Keratinocyte (primary cell): ENCODE results near the gene MYO16. TPM values are rescaled to one million over a fixed set of nuclear protein-coding genes. Genes with fewer than 3 reads are reported as not detected.

Experiments
- DNase-seq: peaks from one replicate; pipeline ENCODE4 v3.0.0-alpha.2; 2011; ENCODE audit warnings: low read depth, missing footprints, low spot score
- FAIRE-seq: peaks from 2 replicates; lab custom pipeline; 2011; peaks lifted over from hg19 to GRCh38; lab: Jason Lieb, UNC
- H2AFZ ChIP-seq: 2 replicates; pipeline ENCODE4 v1.6.0; 2012; ENCODE audit warnings: low read length, control low read depth, inconsistent platforms; ENCODE audit not compliant: control insufficient read depth
- H3K27ac ChIP-seq: 2 replicates; pipeline ENCODE4 v1.5.1; 2011; ENCODE audit warnings: low read length; ENCODE audit not compliant: control insufficient read depth, insufficient read depth
- H3K27me3 ChIP-seq: 3 replicates; pipeline ENCODE4 v1.6.0; 2011; ENCODE audit warnings: low read length; ENCODE audit not compliant: control insufficient read depth, insufficient read depth; ENCODE audit errors: extremely low read depth
- H3K36me3 ChIP-seq, 2 experiments: 2 replicates in 1 of 2; 3 replicates in 1 of 2; pipeline ENCODE4 v1.5.1; 2011; ENCODE audit warnings: low read length in 2 of 2, mild to moderate bottlenecking in 1 of 2; ENCODE audit not compliant: control insufficient read depth in 2 of 2, insufficient read depth in 2 of 2; ENCODE audit errors: extremely low read depth in 1 of 2
- H3K4me1 ChIP-seq: 3 replicates; pipeline ENCODE4 v1.5.1; 2011; ENCODE audit warnings: low read length; ENCODE audit not compliant: control insufficient read depth, insufficient read depth; ENCODE audit errors: extremely low read depth
- H3K4me2 ChIP-seq: 3 replicates; pipeline ENCODE4 v1.6.0; 2011; ENCODE audit warnings: low read depth, low read length; ENCODE audit not compliant: control insufficient read depth, insufficient read depth; ENCODE audit errors: extremely low read depth
- H3K4me3 ChIP-seq, 3 experiments: fragments of 200-600 bp in 1 of 3; sonication (generic) in 1 of 3; 2 replicates in 2 of 3; 3 replicates in 1 of 3; pipeline ENCODE4 v1.5.1; 2011 to 2016; ENCODE audit warnings: low read length in 3 of 3, mild to moderate bottlenecking in 3 of 3, control low read depth in 2 of 3, inconsistent platforms in 1 of 3, low read depth in 1 of 3, mixed read lengths in 1 of 3, mixed run types in 1 of 3, moderate library complexity in 1 of 3; ENCODE audit not compliant: control insufficient read depth in 2 of 3, insufficient read depth in 2 of 3; ENCODE audit errors: extremely low read depth in 1 of 3
- H3K79me2 ChIP-seq: 2 replicates; pipeline ENCODE4 v1.6.0; 2012; ENCODE audit warnings: low read length; ENCODE audit not compliant: control insufficient read depth, insufficient read depth
- H3K9ac ChIP-seq: 3 replicates; pipeline ENCODE4 v1.6.0; 2011; ENCODE audit warnings: low read length; ENCODE audit not compliant: control insufficient read depth, insufficient read depth; ENCODE audit errors: extremely low read depth
- H3K9me1 ChIP-seq: 3 replicates; pipeline ENCODE4 v1.6.0; 2011; ENCODE audit warnings: low read length; ENCODE audit not compliant: control insufficient read depth, insufficient read depth; ENCODE audit errors: extremely low read depth
- H3K9me3 ChIP-seq: 2 replicates; pipeline ENCODE4 v1.5.1; 2012; ENCODE audit warnings: low read depth, low read length; ENCODE audit not compliant: control insufficient read depth
- H4K20me1 ChIP-seq: 3 replicates; pipeline ENCODE4 v1.6.0; 2011; ENCODE audit warnings: low read length; ENCODE audit not compliant: control insufficient read depth, insufficient read depth; ENCODE audit errors: extremely low read depth
- EZH2 ChIP-seq: IDR thresholded peaks from one replicate; pipeline ENCODE4 v1.6.1; 2012; ENCODE audit warnings: inconsistent platforms, mild to moderate bottlenecking, low read length, moderate library complexity
- dilution Hi-C: fragments of 300-500 bp; cut with MboI; formaldehyde crosslinking; loops from one replicate; pipeline ENCODE4 v1.7.0; 2020; ENCODE audit warnings: low sequenced_read_pairs; ENCODE audit not compliant: extremely low pct_ligation_motif_present
- polyA plus RNA-seq, 5 experiments: library from polyadenylated mRNA; depleted of rRNA in 3 of 5; stranded (reverse) in 3 of 5; stranded (forward) in 1 of 5; unstranded in 1 of 5; fragments of >200 nt; gene quantifications; 1 replicate in 1 of 5; 2 replicates in 3 of 5; 3 replicates in 1 of 5; pipeline versions ENCODE4 v1.2.1 to v1.2.3, GENCODE V29; 2011 to 2012; ENCODE audit warnings: missing spikeins in 2 of 5, low read depth in 1 of 5, low replicate concordance in 1 of 5
- TF ChIP-seq, protein P1 (sequence below), 3 experiments: IDR thresholded peaks in 1 of 3; conservative IDR thresholded peaks in 1 of 3; optimal IDR thresholded peaks in 1 of 3; 2 replicates in 2 of 3; 3 replicates in 1 of 3; pipeline versions ENCODE3 to v1.5.1; 2011; ENCODE audit warnings: low read length in 3 of 3, mild to moderate bottlenecking in 3 of 3, moderate library complexity in 2 of 3, control low read depth in 1 of 3, inconsistent platforms in 1 of 3; ENCODE audit not compliant: insufficient read depth in 2 of 3; ENCODE audit errors: extremely low read depth in 1 of 3

The MYO16 gene
- polyA plus RNA-seq, 1 donor (not counting 4 experiments of a cell fraction or from before 2014, with no cell fraction given) = 0.08 TPM

GRCh38 chr13:109182777-109183465 is 553.5 kb downstream of the MYO16 start:
- no peaks in the 10 kb centered on the region for H3K9me3 ChIP-seq
- H3K4me3 ChIP-seq = no peak overlapping the region
- H2AFZ ChIP-seq = no peak overlapping the region
- no peak overlapping the region for H3K27ac ChIP-seq
- TF ChIP-seq, protein P1, sequence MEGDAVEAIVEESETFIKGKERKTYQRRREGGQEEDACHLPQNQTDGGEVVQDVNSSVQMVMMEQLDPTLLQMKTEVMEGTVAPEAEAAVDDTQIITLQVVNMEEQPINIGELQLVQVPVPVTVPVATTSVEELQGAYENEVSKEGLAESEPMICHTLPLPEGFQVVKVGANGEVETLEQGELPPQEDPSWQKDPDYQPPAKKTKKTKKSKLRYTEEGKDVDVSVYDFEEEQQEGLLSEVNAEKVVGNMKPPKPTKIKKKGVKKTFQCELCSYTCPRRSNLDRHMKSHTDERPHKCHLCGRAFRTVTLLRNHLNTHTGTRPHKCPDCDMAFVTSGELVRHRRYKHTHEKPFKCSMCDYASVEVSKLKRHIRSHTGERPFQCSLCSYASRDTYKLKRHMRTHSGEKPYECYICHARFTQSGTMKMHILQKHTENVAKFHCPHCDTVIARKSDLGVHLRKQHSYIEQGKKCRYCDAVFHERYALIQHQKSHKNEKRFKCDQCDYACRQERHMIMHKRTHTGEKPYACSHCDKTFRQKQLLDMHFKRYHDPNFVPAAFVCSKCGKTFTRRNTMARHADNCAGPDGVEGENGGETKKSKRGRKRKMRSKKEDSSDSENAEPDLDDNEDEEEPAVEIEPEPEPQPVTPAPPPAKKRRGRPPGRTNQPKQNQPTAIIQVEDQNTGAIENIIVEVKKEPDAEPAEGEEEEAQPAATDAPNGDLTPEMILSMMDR (optimal IDR thresholded peaks at IDR 0.05 in 1 of 3, IDR thresholded peaks at IDR 0.05 in 1 of 3, conservative IDR thresholded peaks at IDR 0.05 in 1 of 3; ENCODE audit: extremely low read depth in 1 of 3, insufficient read depth in 2 of 3, low read length in 3 of 3) = no peak
- no peak for TF ChIP-seq EZH2
- H3K4me2 ChIP-seq = no peak overlapping the region
- H3K9ac ChIP-seq = no peak overlapping the region
- H3K36me3 ChIP-seq = no peaks in the 10 kb centered on the region
- H3K9me1 ChIP-seq = no peaks in the 10 kb centered on the region
- FAIRE-seq (no peak), DNase-seq (no peak)
- H3K79me2 ChIP-seq = no peaks in the 10 kb centered on the region
- no peaks in the 10 kb centered on the region for H4K20me1 ChIP-seq
- dilution Hi-C loops = no loop called here
- H3K4me1 ChIP-seq = peaks cover 9% of the 10 kb centered on the region
- H3K27me3 ChIP-seq = no peaks in the 10 kb centered on the region

DNA sequence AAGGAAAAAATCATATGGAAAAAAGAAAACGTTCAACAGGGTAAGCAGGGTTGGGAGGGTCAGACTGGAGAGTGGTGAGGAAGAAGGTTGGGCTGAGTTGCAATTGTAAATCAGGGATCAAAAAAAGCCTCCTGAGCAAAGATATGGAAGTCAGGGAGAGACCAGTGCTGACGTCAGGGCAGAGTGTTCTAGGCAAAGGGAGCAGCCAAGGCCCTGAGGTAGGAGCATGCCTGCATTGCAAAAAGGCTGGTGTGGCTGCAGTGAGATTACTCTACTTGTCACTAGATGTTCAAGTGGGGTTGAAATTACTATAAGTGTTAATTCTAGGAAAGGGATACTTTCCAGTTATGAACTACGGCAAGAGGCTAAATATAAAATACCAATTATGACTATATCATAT is 562.0 kb downstream of the MYO16 start:
- Histone ChIP-seq H3K36me3 (no peaks in the 10 kb centered on the region), H3K9me3 (no peaks in the 10 kb centered on the region), H2AFZ (no peak overlapping the region), H3K9me1 (no peaks in the 10 kb centered on the region), H3K79me2 (no peaks in the 10 kb centered on the region), H3K4me2 (no peak overlapping the region), H3K4me1 (no peaks in the 10 kb centered on the region), H3K4me3 (no peak overlapping the region), H3K27me3 (no peaks in the 10 kb centered on the region), H4K20me1 (no peaks in the 10 kb centered on the region), H3K27ac (no peak overlapping the region), H3K9ac (no peak overlapping the region)
- TF ChIP-seq EZH2 = no peak
- TF ChIP-seq, protein P1 (optimal IDR thresholded peaks at IDR 0.05 in 1 of 3, IDR thresholded peaks at IDR 0.05 in 1 of 3, conservative IDR thresholded peaks at IDR 0.05 in 1 of 3; ENCODE audit: extremely low read depth in 1 of 3, insufficient read depth in 2 of 3, low read length in 3 of 3) = no peak
- FAIRE-seq (no peak), DNase-seq (no peak)
- dilution Hi-C loops = no loop called here
